ENCODE results near the gene RFLNA. TPM values are rescaled to one million over a fixed set of nuclear protein-coding genes. Genes with fewer than 3 reads are reported as not detected.

Gene RFLNA
- total RNA-seq, 4 donors from 2014 or later: 0.15 to 1.1 (median 0.23) TPM

DNA sequence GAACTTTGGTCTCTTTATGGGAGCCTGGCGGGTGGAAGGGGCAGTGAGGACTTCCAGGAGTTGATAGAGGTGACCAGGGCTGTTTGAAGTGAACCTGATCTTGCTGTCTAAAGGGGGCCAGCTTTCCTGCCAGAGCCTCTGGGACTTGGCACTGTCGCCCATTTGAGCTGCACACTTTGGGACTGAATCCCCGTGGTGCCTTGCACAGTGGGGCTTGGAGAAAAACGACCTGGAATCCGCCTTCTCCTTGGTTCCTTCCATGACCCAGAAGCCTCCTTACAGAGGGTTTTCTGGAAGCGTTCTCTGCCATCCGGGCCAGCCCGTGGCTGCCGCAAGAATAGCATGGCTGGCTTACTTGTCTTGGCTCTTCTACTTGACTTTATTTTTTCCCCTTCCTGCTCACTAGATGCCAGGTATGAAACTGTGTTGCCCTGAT, 2.0 kb downstream of the RFLNA start:
- H3K27ac ChIP-seq: peak overlapping the region in 2 of 4 donors; percentile 4 to 33

DNA sequence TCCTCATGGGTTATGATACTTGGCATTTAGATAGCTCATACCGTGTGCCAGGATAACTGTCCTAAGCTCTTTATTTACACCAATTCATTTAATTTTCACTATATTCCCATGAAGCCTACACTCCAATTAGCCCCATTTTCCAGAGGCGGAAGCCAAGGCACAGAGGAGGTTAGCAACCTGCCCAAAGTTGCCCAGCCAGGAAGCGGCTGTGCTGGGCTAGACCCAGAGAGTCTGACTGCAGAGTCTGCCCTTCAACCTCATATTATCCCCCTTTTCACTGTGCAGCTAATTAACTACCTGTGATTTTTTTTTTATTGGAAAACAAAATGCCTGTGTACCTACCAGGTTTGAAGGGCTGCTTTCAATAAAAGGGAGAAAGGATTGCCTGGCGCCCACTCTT, 2.5 kb downstream of the RFLNA start:
- TF ChIP-seq, protein P1, sequence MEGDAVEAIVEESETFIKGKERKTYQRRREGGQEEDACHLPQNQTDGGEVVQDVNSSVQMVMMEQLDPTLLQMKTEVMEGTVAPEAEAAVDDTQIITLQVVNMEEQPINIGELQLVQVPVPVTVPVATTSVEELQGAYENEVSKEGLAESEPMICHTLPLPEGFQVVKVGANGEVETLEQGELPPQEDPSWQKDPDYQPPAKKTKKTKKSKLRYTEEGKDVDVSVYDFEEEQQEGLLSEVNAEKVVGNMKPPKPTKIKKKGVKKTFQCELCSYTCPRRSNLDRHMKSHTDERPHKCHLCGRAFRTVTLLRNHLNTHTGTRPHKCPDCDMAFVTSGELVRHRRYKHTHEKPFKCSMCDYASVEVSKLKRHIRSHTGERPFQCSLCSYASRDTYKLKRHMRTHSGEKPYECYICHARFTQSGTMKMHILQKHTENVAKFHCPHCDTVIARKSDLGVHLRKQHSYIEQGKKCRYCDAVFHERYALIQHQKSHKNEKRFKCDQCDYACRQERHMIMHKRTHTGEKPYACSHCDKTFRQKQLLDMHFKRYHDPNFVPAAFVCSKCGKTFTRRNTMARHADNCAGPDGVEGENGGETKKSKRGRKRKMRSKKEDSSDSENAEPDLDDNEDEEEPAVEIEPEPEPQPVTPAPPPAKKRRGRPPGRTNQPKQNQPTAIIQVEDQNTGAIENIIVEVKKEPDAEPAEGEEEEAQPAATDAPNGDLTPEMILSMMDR (IDR thresholded peaks at IDR 0.05 in 4 of 5, conservative IDR thresholded peaks at IDR 0.05 in 1 of 5): no peak
- no peak for TF ChIP-seq POLR2A (IDR thresholded peaks at IDR 0.05)
- no peak for DNase-seq
- no peak overlapping the region for H3K4me3 ChIP-seq
- intact Hi-C loops (cut with DNase I; ENCODE audit: low total_unique reads): no loop called here
- H3K4me1 ChIP-seq: peaks cover 9 to 15% of the 10 kb centered on the region in 2 donors
- H3K9me3 ChIP-seq: no peaks in the 10 kb centered on the region
- H3K27me3 ChIP-seq: peaks cover 0 to 2% (median 0%) of the 10 kb centered on the region in 3 donors
- H3K36me3 ChIP-seq: no peaks in the 10 kb centered on the region
- ATAC-seq: no peak
- in situ Hi-C loops (cut with MboI; ENCODE audit: low sequenced_read_pairs in 4 of 4): no loop called here
- peak overlapping the region in 2 of 4 donors; percentile 4 to 33 for H3K27ac ChIP-seq

More for the DNA sequence above, 2.0 kb downstream of the RFLNA start:
- Histone ChIP-seq H3K4me1 (peaks cover 9 to 15% of the 10 kb centered on the region in 2 donors), H3K4me3 (no peak overlapping the region), H3K27me3 (peaks cover 0 to 2% (median 0%) of the 10 kb centered on the region in 3 donors), H3K36me3 (no peaks in the 10 kb centered on the region), H3K9me3 (no peaks in the 10 kb centered on the region)
- in situ Hi-C loops (cut with MboI; ENCODE audit: low sequenced_read_pairs in 4 of 4) (no loop called here), intact Hi-C loops (cut with DNase I; ENCODE audit: low total_unique reads) (no loop called here)
- TF ChIP-seq, protein P1 (IDR thresholded peaks at IDR 0.05 in 4 of 5, conservative IDR thresholded peaks at IDR 0.05 in 1 of 5): no peak
- no peak for TF ChIP-seq POLR2A (IDR thresholded peaks at IDR 0.05)
- ATAC-seq (peak; percentile 60 to 61), DNase-seq (peak in 1 of 2 donors; percentile 29)

DNA sequence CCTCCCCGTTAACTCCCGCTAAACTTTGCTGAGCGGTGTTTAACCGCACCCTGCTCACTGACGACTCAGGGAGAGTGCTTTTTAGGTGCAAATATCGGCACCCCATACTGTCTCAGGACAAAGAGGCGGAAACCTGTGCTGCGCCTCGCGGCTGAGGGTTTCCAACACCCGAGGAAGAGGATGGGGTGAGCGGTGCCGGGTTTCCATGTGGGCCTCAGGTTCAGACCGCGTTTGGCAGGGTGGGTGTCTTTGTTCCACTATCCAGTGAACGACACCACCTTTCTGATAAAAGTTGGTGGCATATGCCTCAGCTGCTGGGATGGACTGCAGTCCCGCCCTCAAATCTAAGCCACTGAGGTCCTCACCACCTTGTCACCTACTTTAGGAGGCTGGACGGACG, 3.0 kb downstream of the RFLNA start:
- no peak overlapping the region for H3K27ac ChIP-seq
- no peak overlapping the region for H3K4me3 ChIP-seq
- no peaks in the 10 kb centered on the region for H3K36me3 ChIP-seq
- H3K4me1 ChIP-seq: peaks cover 9 to 15% of the 10 kb centered on the region in 2 donors
- H3K9me3 ChIP-seq: no peaks in the 10 kb centered on the region
- TF ChIP-seq, protein P1 (IDR thresholded peaks at IDR 0.05 in 4 of 5, conservative IDR thresholded peaks at IDR 0.05 in 1 of 5): no peak
- TF ChIP-seq POLR2A (IDR thresholded peaks at IDR 0.05): no peak
- no peak for ATAC-seq
- DNase-seq: no peak
- in situ Hi-C loops (cut with MboI; ENCODE audit: low sequenced_read_pairs in 4 of 4) (no loop called here), intact Hi-C loops (cut with DNase I; ENCODE audit: low total_unique reads) (no loop called here)
- H3K27me3 ChIP-seq: peaks cover 0 to 2% (median 0%) of the 10 kb centered on the region in 3 donors

DNA sequence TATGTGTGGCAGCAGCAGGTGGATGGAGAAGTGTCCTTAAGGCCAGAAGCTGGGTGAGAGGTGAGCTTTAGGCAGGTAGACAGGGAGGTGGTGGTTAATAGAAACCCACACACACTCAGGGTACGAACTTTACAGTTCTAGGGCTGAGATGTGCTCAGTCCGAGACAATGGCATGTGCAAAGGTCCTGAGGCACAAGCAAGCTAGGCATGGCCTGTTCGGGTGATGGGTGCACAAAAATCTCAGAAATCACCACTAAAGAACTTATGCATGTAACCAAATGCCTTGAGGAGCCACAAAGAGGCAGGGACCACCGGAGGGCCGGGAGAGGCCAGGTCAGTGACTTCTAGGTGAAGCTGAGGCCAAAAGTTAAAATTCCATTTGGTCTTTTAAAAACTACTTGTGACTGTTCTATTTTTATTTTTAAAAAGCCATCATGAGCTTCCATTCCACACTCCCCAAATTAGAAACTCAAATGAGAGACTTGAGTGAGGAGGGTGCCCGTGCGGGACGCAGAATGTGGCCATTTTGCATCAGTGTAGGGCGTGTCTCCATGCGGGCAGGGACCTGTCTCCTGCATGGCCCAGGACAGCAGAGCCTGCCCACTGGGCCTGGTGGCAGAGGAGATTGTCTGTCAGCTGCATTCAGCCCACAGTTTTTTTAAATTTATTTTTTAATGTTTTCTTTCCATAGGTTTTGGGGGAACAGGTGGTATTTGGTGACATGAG, 4.0 kb downstream of the RFLNA start:
- Histone ChIP-seq H3K4me3 (no peak overlapping the region), H3K36me3 (no peaks in the 10 kb centered on the region), H3K9me3 (no peaks in the 10 kb centered on the region), H3K27me3 (peaks cover 0 to 2% (median 0%) of the 10 kb centered on the region in 3 donors), H3K4me1 (peaks cover 9 to 15% of the 10 kb centered on the region in 2 donors), H3K27ac (no peak overlapping the region)
- intact Hi-C loops (cut with DNase I; ENCODE audit: low total_unique reads): no loop called here
- in situ Hi-C loops (cut with MboI; ENCODE audit: low sequenced_read_pairs in 4 of 4): no loop called here
- ATAC-seq (no peak), DNase-seq (no peak)
- no peak for TF ChIP-seq POLR2A (IDR thresholded peaks at IDR 0.05)
- TF ChIP-seq, protein P1 (IDR thresholded peaks at IDR 0.05 in 4 of 5, conservative IDR thresholded peaks at IDR 0.05 in 1 of 5): no peak
